GM13976 (cell line): Measurements from ENCODE around the gene DNAAF3.
A peak's percentile ranks its signal among the peaks of the same experiment; 100 is the strongest.
"Not testable (repeated sequence)": the region's sequence is repeated elsewhere in the genome, so short reads cannot be mapped to it uniquely, and the experiment has no call there.

ENCODE experiments used
- DNase-seq: peaks from one replicate; pipeline ENCODE4 v3.0.0; 2012; ENCODE audit warnings: low spot score
- CTCF ChIP-seq: IDR thresholded peaks from 2 replicates; pipeline ENCODE4 v1.5.1; 2012; ENCODE audit warnings: borderline replicate concordance, mild to moderate bottlenecking; ENCODE audit not compliant: insufficient read depth; ENCODE audit errors: extremely low read depth, missing control alignments, control extremely low read depth
- in situ Hi-C: fragments of 300-500 bp; cut with MboI; formaldehyde crosslinking; loops from one replicate; pipeline ENCODE4 v1.12.0; 2022; ENCODE audit warnings: low sequenced_read_pairs, mixed read lengths, inconsistent platforms; ENCODE audit not compliant: unreplicated experiment

DNAAF3 gene

GRCh38 chr19:55158848-55159749, 7.3 kb downstream of the DNAAF3 start:
- in situ Hi-C loops = no loop called here
- TF ChIP-seq CTCF = no peak
- no peak for DNase-seq

GRCh38 chr19:55158423-55158822, 8.0 kb downstream of the DNAAF3 start:
- DNase-seq = no peak
- in situ Hi-C loops = no loop called here
- no peak for TF ChIP-seq CTCF

DNA sequence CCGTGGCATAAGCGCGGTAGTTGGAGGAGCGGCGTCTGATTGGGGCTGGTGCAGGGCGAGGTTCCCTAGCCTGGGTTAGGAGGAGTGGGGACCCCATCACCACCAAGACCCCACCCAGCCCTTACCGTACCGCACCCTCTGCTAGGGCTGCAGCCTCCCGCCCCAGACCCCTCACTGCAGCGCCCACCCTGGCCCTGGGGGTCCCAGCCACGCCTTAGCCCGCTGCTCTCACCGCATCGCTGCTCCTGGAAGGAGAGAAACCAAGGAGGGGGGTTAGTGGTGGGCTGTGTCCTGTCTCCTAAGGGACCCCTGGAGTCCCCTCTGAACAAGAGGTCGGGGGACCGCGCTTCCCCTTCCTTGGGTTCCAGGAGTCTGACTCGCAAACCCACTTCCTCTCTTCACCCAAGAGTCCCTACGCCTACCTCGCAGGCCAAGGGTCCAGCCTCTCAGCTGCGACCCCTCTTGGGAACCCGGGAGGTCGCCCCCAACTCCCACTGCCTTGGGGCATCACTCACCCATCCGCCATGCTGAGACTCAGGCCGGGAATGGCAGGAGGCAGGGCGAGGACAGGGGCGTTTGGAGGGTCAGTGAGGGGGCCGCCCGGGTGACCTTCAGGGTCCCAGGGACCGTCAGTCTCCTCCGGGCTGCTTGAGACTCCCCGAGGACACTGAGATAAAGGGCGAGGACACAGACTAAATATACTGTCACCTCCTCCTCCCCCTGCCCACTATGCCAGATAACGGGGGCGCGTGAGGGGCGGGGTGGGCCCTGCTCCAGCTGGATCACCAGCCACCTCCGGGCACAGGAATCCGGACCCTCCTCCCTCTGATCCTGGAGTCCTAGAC, 9.1 kb downstream of the DNAAF3 start, which contains the start of gene TNNI3:
Gene TNNI3 (minus strand): TSS at position 669 of the 845 bp plus-strand sequence. CDS start 143 bp downstream, at position 526.
- in situ Hi-C loops = no loop called here
- DNase-seq = no peak
- no peak for TF ChIP-seq CTCF

- in situ Hi-C loops = no loop called here
- DNase-seq = peak; percentile 75
- TF ChIP-seq CTCF = no peak
These were observed 10.0 kb downstream of the DNAAF3 start for GRCh38 chr19:55156202-55157063.

DNA sequence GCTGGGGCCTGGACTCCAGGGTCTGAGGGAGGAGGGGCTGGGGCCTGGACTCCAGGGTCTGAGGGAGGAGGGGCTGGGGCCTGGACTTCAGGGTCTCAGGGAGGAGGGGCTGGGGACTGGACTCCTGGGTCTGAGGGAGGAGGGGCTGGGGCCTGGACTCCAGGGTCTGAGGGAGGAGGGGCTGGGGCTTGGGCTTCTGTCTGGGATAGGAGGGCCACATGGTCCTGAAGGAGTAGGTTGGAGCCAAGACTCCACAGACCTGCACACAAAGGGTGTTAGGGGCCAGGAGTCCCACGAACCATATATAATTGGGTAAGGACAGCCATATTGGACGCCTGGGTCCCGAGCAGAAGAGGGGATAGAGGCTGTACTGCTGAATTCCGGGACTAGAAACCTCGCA, 10.6 kb downstream of the DNAAF3 start:
- in situ Hi-C loops = not testable (repeated sequence)

DNA sequence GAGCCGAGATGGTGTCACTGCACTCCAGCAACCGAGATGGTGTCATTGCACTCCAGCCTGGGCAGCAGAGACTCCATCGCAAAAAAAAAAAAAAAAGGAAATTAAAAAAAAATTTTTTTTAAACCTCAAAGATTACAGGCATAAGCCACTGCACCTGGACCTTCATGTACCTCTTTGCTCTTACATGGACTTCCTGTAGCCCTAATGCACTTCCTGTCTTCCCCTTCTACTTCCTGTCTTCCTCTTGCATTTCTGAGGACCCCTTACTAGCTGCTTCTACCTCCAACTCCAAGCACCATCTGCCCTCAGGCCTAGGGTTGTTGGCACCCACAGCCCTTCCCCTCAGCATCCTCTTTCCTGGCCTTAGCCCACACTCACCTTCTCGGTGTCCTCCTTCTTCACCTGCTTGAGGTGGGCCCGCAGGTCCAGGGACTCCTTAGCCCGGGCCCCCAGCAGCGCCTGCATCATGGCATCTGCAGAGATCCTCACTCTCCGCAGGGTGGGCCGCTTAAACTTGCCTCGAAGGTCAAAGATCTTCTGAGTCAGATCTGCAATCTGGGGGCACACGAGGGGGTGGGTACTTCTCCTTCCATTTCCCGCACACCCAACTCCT, 12.7 kb downstream of the DNAAF3 start:
- TF ChIP-seq CTCF = no peak
- in situ Hi-C loops = no loop called here
- no peak for DNase-seq

More for the DNA sequence above, 10.6 kb downstream of the DNAAF3 start:
- DNase-seq = not testable (repeated sequence)
